Mammary epithelial cell (primary cell): ENCODE data around the gene HES5.

Experiments
- EZH2 ChIP-seq: IDR thresholded peaks from 2 replicates; pipeline ENCODE4 v1.6.1; 2012; ENCODE audit warnings: low read length, inconsistent platforms, borderline replicate concordance
- TF ChIP-seq, protein P1 (sequence below), 2 donors: IDR thresholded peaks in 1 of 2; conservative IDR thresholded peaks in 1 of 2; 2 replicates each; pipeline ENCODE4 v1.5.1; 2011 to 2012; ENCODE audit warnings: inconsistent platforms in 2 of 2, low read length in 2 of 2, mild to moderate bottlenecking in 2 of 2, control low read depth in 1 of 2, low read depth in 1 of 2; ENCODE audit not compliant: insufficient read depth in 1 of 2; ENCODE audit errors: extremely low read depth in 1 of 2

DNA sequence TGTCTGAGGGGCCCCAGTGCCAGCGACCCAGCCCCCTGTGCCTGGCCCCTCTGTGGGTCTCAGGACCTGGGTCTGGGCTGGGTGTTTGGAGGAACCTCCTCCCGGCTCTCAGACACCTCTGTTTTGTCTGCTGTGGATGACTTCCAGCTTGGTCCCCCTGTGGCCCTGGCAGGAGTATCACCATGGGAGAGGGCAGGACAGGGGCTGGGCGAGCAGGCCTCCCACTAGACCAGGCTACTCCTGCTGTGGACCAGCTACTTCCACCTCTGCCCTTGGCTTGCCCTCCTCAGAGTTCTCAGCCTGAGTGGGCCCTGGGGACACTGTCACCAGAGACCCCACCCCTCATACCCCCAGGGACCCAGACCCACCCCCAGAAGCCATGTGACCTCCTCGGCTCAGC is 32.2 kb downstream of the HES5 start:
- TF ChIP-seq, protein P1, sequence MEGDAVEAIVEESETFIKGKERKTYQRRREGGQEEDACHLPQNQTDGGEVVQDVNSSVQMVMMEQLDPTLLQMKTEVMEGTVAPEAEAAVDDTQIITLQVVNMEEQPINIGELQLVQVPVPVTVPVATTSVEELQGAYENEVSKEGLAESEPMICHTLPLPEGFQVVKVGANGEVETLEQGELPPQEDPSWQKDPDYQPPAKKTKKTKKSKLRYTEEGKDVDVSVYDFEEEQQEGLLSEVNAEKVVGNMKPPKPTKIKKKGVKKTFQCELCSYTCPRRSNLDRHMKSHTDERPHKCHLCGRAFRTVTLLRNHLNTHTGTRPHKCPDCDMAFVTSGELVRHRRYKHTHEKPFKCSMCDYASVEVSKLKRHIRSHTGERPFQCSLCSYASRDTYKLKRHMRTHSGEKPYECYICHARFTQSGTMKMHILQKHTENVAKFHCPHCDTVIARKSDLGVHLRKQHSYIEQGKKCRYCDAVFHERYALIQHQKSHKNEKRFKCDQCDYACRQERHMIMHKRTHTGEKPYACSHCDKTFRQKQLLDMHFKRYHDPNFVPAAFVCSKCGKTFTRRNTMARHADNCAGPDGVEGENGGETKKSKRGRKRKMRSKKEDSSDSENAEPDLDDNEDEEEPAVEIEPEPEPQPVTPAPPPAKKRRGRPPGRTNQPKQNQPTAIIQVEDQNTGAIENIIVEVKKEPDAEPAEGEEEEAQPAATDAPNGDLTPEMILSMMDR (conservative IDR thresholded peaks at IDR 0.05 in 1 of 2, IDR thresholded peaks at IDR 0.05 in 1 of 2; ENCODE audit: extremely low read depth in 1 of 2, insufficient read depth in 1 of 2, low read depth in 1 of 2, low read length in 2 of 2) = no peak
- no peak for TF ChIP-seq EZH2
